Neutrophil (primary cell): ENCODE data around the gene ADPRM.

Source experiments
- H3K27ac ChIP-seq: fragments of 200-600 bp; sonication (generic); 2 replicates; pipeline ENCODE4 v1.5.1; 2016; ENCODE audit warnings: mild to moderate bottlenecking, moderate library complexity
- H3K27me3 ChIP-seq: fragments of 200-600 bp; sonication (generic); 2 replicates; pipeline ENCODE4 v1.6.0; 2016; ENCODE audit warnings: mild to moderate bottlenecking
- H3K36me3 ChIP-seq: fragments of 200-600 bp; sonication (generic); 2 replicates; pipeline ENCODE4 v1.5.1; 2017
- H3K4me1 ChIP-seq, 2 experiments: fragments of 200-600 bp in 1 of 2; sonication (generic) in 1 of 2; 1 replicate in 1 of 2; 2 replicates in 1 of 2; pipeline versions ENCODE4 v1.5.1 to v1.6.1; 2013 to 2016; ENCODE audit warnings: low read depth in 1 of 2, low read length in 1 of 2, mild to moderate bottlenecking in 1 of 2, moderate library complexity in 1 of 2; ENCODE audit not compliant: control insufficient read depth in 1 of 2, insufficient read depth in 1 of 2
- H3K4me3 ChIP-seq, 2 experiments: fragments of 200-600 bp in 1 of 2; sonication (generic) in 1 of 2; 1 replicate in 1 of 2; 2 replicates in 1 of 2; pipeline ENCODE4 v1.5.1; 2013 to 2016; ENCODE audit warnings: low read depth in 1 of 2, low read length in 1 of 2, mild to moderate bottlenecking in 1 of 2, moderate library complexity in 1 of 2
- H3K9me3 ChIP-seq: fragments of 200-600 bp; sonication (generic); 2 replicates; pipeline ENCODE4 v1.5.1; 2016
- CTCF ChIP-seq: fragments of 200-600 bp; sonication (generic); IDR thresholded peaks from 2 replicates; pipeline ENCODE4 v1.5.1; 2016; ENCODE audit warnings: antibody characterized with exemption

ADPRM gene

GRCh38 chr17:10702574-10702973, 5.2 kb downstream of the ADPRM start:
- no peak for TF ChIP-seq CTCF
- Histone ChIP-seq H3K36me3 (peaks cover 28% of the 10 kb centered on the region), H3K9me3 (no peaks in the 10 kb centered on the region), H3K27ac (no peak overlapping the region), H3K27me3 (no peaks in the 10 kb centered on the region), H3K4me1 (peaks cover 10 to 12% of the 10 kb centered on the region in 2 experiments), H3K4me3 (no peak overlapping the region)

- no peak for TF ChIP-seq CTCF
- Histone ChIP-seq H3K36me3 (peaks cover 55% of the 10 kb centered on the region), H3K27me3 (no peaks in the 10 kb centered on the region), H3K4me1 (no peaks in the 10 kb centered on the region), H3K4me3 (no peak overlapping the region), H3K9me3 (no peaks in the 10 kb centered on the region), H3K27ac (no peak overlapping the region)
Observed at GRCh38 chr17:10705727-10706126, 8.3 kb downstream of the ADPRM start.

GRCh38 chr17:10713318-10713717, 15.9 kb downstream of the ADPRM start:
- Histone ChIP-seq H3K27me3 (no peaks in the 10 kb centered on the region), H3K4me3 (no peak overlapping the region), H3K36me3 (peaks cover 55% of the 10 kb centered on the region), H3K27ac (no peak overlapping the region), H3K9me3 (no peaks in the 10 kb centered on the region), H3K4me1 (no peaks in the 10 kb centered on the region)
- TF ChIP-seq CTCF, result no peak

GRCh38 chr17:10716218-10716617, 18.8 kb downstream of the ADPRM start:
- Histone ChIP-seq H3K27ac (no peak overlapping the region), H3K4me3 (no peak overlapping the region), H3K9me3 (no peaks in the 10 kb centered on the region), H3K36me3 (peaks cover 30% of the 10 kb centered on the region), H3K27me3 (no peaks in the 10 kb centered on the region), H3K4me1 (no peaks in the 10 kb centered on the region)
- TF ChIP-seq CTCF, result no peak

- Histone ChIP-seq H3K36me3 (peaks cover 10% of the 10 kb centered on the region), H3K4me1 (no peaks in the 10 kb centered on the region), H3K27ac (no peak overlapping the region), H3K4me3 (no peak overlapping the region), H3K9me3 (no peaks in the 10 kb centered on the region), H3K27me3 (no peaks in the 10 kb centered on the region)
- no peak for TF ChIP-seq CTCF
Observed at GRCh38 chr17:10718547-10718946, 21.2 kb downstream of the ADPRM start.

GRCh38 chr17:10724546-10725195, 27.3 kb downstream of the ADPRM start:
- Histone ChIP-seq H3K27ac (no peak overlapping the region), H3K9me3 (no peaks in the 10 kb centered on the region), H3K4me3 (no peak overlapping the region), H3K4me1 (peaks cover 5 to 8% of the 10 kb centered on the region in 2 experiments), H3K27me3 (peaks cover 13% of the 10 kb centered on the region), H3K36me3 (no peaks in the 10 kb centered on the region)
- no peak for TF ChIP-seq CTCF
